Measurements from ENCODE around the gene LYL1. TPM values are rescaled to one million over a fixed set of nuclear protein-coding genes. Genes with fewer than 3 reads are reported as not detected.

The LYL1 gene
- total RNA-seq, 1 experiment from 2014 or later: not detected

GRCh38 chr19:13070425-13071140 is 32.1 kb downstream of the LYL1 start:
- no peak for DNase-seq (ENCODE audit: low read depth, low spot score)
- in situ Hi-C loops (cut with HindIII; ENCODE audit: low pct_unique_long_range_greater_than_20kb, low sequenced_read_pairs): no loop called here

DNA sequence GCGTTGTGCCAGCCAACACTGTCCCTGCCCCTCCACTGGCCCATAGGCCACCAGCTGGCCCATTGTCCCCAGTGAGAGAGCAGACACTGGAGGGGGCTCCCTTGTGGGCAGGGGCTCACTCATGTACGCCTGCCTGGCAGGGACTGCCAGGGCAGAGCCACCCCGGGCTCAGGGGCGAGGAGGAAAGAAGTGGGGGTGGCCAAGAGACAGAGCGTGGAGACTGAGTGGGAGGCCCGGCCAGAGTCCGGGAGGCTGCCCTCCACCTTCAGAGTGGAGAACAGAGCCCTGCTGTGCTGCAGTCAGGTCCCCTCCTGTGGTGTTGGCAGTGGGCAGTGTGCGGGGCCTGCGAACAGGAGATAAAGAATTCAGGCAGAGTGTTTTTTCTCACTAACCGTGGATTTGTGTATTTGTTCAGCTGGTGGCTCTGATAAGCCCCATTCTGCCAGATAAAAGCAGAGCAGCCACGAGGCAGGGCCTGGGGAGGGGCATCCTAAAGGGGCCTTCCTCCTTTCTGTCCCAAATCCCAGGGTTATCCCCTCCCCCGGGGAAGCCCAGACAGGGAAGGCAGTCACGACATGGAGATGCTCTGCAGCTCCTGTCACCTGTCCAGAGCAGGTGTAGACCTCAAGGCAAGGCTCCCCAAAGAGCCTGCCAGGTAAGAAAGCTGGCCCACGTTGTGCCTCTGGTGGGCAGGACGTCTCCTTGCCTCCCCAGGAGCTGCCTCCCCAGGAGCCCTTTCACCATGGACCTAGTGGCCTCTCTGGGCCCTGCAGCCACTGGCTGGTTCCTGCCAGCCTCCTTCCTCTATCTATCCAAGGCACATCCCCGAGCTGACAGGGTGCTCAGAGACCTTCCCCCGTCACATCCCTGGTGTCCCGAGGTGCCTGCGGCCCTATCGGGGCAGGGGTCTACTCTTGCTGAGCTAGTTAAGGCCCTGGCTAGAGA is 33.0 kb downstream of the LYL1 start:
- in situ Hi-C loops (cut with HindIII; ENCODE audit: low pct_unique_long_range_greater_than_20kb, low sequenced_read_pairs): no loop called here
- DNase-seq (ENCODE audit: low read depth, low spot score): no peak

DNA sequence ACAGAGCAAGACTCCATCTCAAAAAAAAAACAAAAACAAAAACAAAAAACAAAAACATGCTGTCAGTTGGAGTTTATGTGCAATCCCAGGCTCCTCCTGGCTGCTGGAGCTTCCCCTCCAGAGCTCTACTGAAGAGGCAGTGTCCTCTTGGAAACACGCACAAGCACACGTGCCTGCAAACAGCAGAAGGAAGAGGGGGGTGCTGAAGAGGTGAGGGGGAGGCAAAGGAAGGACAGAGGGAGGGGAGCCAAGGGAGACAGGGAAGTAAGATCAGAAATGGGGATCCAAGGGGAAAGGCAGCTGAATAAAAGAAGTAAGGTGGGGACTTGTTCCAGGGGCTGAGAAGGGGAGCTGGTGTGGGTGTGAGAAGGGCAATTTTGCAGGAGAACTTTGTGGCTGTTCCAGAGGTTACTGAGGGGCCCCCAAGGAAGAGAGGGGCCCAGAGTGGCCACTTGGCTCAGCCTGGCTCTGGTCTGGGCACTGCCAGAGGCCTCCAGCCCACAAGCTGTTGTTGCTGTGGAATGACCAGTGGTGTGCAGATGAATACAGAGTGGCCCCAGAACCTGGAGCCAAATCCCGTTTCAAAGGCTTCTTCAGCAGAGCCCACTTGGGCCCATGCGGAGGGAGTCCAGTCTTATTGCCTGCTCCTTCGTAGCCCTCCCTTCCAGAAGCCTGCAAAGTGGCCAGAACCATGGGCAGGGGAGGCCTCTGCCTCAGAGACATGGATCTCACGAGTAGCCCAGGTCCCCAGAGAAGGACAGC is 34.4 kb downstream of the LYL1 start:
- in situ Hi-C loops (cut with HindIII; ENCODE audit: low pct_unique_long_range_greater_than_20kb, low sequenced_read_pairs): no loop called here
- DNase-seq (ENCODE audit: low read depth, low spot score): no peak

GRCh38 chr19:13066933-13067807 is 35.5 kb downstream of the LYL1 start:
- in situ Hi-C loops (cut with HindIII; ENCODE audit: low pct_unique_long_range_greater_than_20kb, low sequenced_read_pairs): no loop called here

GRCh38 chr19:13066226-13066625 is 36.4 kb downstream of the LYL1 start:
- in situ Hi-C loops (cut with HindIII; ENCODE audit: low pct_unique_long_range_greater_than_20kb, low sequenced_read_pairs): no loop called here
- no peak for DNase-seq (ENCODE audit: low read depth, low spot score)

More at GRCh38 chr19:13066933-13067807, 35.5 kb downstream of the LYL1 start:
- DNase-seq (ENCODE audit: low read depth, low spot score): no peak

DNA sequence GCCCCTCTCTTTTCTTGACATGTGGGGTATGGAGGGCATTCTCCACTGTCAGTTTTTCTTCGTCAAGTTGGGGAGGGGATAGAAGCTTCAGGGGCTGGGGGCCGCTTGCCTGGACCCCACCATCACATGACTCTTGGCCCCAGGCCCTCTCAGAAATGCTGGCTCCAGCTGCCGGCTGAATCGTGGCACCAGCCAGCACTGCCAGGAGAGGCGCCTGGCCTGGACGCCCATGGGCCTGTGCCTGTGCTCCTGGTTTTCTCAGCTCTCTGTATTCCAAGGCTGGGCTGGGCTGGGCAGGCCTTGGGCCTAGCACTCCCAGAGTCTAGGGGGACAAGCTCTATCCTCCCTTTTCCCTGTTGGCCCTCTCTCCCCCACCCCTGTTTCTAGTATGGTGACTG is 38.6 kb downstream of the LYL1 start:
- in situ Hi-C loops (cut with HindIII; ENCODE audit: low pct_unique_long_range_greater_than_20kb, low sequenced_read_pairs): no loop called here
- no peak for DNase-seq (ENCODE audit: low read depth, low spot score)

- in situ Hi-C loops (cut with HindIII; ENCODE audit: low pct_unique_long_range_greater_than_20kb, low sequenced_read_pairs): no loop called here
- no peak for DNase-seq (ENCODE audit: low read depth, low spot score)
Observed at GRCh38 chr19:13063461-13064091, 39.1 kb downstream of the LYL1 start.

DNA sequence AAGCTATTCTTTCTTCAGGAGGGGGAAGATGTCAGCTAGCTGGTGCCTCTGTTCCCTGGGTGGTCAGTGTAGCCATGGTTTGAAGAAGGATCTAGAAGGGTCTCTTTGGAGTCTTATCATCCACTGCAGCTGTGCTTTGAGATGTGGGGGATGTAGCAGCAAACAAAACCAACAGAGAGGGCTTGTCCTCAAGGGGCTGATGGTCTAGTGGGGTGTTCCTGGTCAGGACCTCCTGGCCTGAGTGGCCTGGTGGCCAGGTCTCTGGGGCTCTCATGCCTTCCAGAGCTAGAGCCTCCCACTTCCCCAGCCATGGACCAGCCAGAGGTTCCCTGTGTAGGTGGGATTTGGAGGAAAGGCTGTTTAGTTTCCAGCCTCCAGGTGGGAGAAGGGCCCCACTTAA is 40.3 kb downstream of the LYL1 start:
- DNase-seq (ENCODE audit: low read depth, low spot score): no peak
- in situ Hi-C loops (cut with HindIII; ENCODE audit: low pct_unique_long_range_greater_than_20kb, low sequenced_read_pairs): no loop called here

DNA sequence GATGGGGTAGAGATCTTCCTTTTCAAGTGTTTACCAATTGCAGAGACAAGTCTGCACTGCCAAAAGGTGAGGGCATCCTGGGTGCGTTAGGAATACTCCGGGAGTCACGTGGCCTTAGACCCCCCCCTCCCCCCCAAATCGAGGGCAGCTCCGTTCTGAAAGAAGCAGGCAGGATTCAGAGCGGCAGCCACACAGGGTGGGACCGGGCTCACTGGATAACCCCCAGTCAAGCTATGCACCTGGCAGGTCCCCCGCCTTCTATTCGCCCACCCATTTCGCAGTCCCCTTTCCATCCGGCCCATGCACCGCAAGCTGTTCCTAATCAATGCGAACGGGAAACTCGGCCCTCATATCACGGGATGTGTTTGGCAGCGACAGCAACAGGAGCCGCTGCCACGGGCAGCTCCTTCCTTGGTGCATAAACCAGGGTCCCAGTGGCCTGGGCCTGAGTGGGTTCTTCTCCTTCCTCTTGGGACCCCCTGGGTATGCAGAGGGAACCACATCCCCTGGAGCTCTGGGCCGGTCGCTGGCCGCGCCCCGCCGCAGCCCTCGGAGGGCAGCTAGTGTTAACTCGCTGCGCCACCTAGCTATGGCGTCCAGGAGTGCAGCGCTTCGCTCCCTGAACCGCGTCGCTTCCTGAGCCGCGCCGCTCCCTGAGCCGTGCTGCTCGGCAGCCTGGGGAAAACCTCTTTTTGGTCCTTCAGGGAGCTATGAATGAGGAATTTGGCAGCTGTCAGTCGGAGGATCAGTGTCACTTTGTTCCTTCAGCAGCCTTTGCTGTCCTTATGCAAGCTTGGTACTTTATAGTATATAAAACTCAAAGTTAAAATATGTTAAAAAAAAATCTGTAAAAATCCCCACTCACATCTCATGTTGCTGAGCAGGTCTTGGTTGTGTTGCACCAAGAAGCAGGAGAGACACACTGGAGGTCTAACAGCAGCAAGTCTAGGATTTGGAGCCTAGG is 41.4 kb downstream of the LYL1 start:
- in situ Hi-C loops (cut with HindIII; ENCODE audit: low pct_unique_long_range_greater_than_20kb, low sequenced_read_pairs): no loop called here
- peak; percentile 81 for DNase-seq (ENCODE audit: low read depth, low spot score)

- peak; percentile 91 for DNase-seq (ENCODE audit: low read depth, low spot score)
- in situ Hi-C loops (cut with HindIII; ENCODE audit: low pct_unique_long_range_greater_than_20kb, low sequenced_read_pairs): no loop called here
Observed at GRCh38 chr19:13060233-13060963, 42.3 kb downstream of the LYL1 start.

- no peak for DNase-seq (ENCODE audit: low read depth, low spot score)
- in situ Hi-C loops (cut with HindIII; ENCODE audit: low pct_unique_long_range_greater_than_20kb, low sequenced_read_pairs): no loop called here
Observed at GRCh38 chr19:13058951-13059660, 43.6 kb downstream of the LYL1 start.

GRCh38 chr19:13057744-13058143 is 44.9 kb downstream of the LYL1 start:
- DNase-seq (ENCODE audit: low read depth, low spot score): no peak
- in situ Hi-C loops (cut with HindIII; ENCODE audit: low pct_unique_long_range_greater_than_20kb, low sequenced_read_pairs): no loop called here

- in situ Hi-C loops (cut with HindIII; ENCODE audit: low pct_unique_long_range_greater_than_20kb, low sequenced_read_pairs): no loop called here
Observed at GRCh38 chr19:13057147-13057572, 45.5 kb downstream of the LYL1 start.

DNA sequence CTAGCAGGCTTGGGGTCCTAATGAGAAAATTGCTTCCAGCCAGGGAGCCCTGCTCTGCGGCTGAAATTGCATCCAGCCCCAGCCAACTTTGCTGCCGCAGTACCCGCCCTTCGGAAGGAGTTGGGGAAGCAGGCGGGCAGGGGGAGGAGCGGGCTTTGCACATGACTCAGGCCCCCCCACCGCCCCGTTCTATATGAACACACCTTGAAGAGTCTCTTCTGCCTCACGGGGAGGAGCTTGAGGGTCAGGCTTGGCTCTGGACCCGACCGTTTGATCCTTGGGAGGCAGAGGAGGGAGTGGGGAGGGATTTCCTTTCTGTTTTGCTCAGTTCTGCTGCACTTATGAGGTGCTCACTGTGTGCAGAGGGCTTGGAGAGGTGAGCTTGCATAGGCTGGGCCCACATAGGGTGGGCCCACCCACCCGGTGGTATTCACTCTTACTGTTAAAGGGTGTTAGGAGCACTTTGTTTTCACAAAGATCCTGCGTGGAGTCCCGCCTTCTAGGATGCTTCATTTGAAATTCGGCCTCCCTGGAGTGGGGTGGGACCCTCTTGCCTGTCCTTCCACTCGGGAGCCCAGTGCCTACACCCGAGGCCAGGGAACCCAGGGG is 46.5 kb downstream of the LYL1 start:
- no peak for DNase-seq (ENCODE audit: low read depth, low spot score)
- in situ Hi-C loops (cut with HindIII; ENCODE audit: low pct_unique_long_range_greater_than_20kb, low sequenced_read_pairs): no loop called here

More at GRCh38 chr19:13057147-13057572, 45.5 kb downstream of the LYL1 start:
- DNase-seq (ENCODE audit: low read depth, low spot score): no peak

Measured in SK-MEL-5 (cell line).